IPS-NIHi7 (cell line): Measurements from ENCODE around the gene PTPN14.

Source experiments
- DNase-seq: peaks from one replicate; pipeline ENCODE4 v3.0.0; 2012; ENCODE audit warnings: mixed read lengths; ENCODE audit errors: extremely low spot score

Gene PTPN14

GRCh38 chr1:214369364-214369763, 182.0 kb downstream of the PTPN14 start:
- no peak for DNase-seq

GRCh38 chr1:214367841-214368240, 183.6 kb downstream of the PTPN14 start:
- no peak for DNase-seq

- DNase-seq: no peak
Measured at GRCh38 chr1:214364786-214365295, 186.6 kb downstream of the PTPN14 start.

GRCh38 chr1:214364386-214364785, 187.0 kb downstream of the PTPN14 start:
- DNase-seq: no peak

- no peak for DNase-seq
Measured at GRCh38 chr1:214363386-214363785, 188.0 kb downstream of the PTPN14 start.

GRCh38 chr1:214362188-214362882, 189.1 kb downstream of the PTPN14 start:
- DNase-seq: no peak

- no peak for DNase-seq
Measured at GRCh38 chr1:214361636-214362035, 189.8 kb downstream of the PTPN14 start.

GRCh38 chr1:214360525-214361164, 190.8 kb downstream of the PTPN14 start:
- no peak for DNase-seq

- no peak for DNase-seq
Measured at GRCh38 chr1:214360116-214360515, 191.3 kb downstream of the PTPN14 start.

- DNase-seq: no peak
Measured at GRCh38 chr1:214354440-214355148, 196.8 kb downstream of the PTPN14 start.

GRCh38 chr1:214352838-214353237, 198.6 kb downstream of the PTPN14 start:
- DNase-seq: no peak

- DNase-seq: no peak
Measured at GRCh38 chr1:214351551-214352277, 199.7 kb downstream of the PTPN14 start.

GRCh38 chr1:214349781-214350180, 201.6 kb downstream of the PTPN14 start:
- DNase-seq: peak; percentile 30

GRCh38 chr1:214349008-214349407, 202.4 kb downstream of the PTPN14 start:
- DNase-seq: no peak

- DNase-seq: no peak
Measured at GRCh38 chr1:214344897-214345296, 206.5 kb downstream of the PTPN14 start.

- DNase-seq: no peak
Measured at GRCh38 chr1:214342525-214342924, 208.9 kb downstream of the PTPN14 start.

- no peak for DNase-seq
Measured at GRCh38 chr1:214341932-214342331, 209.5 kb downstream of the PTPN14 start.

GRCh38 chr1:214341459-214341858, 209.9 kb downstream of the PTPN14 start:
- no peak for DNase-seq

- DNase-seq: no peak
Measured at GRCh38 chr1:214338212-214338611, 213.2 kb downstream of the PTPN14 start.

- no peak for DNase-seq
Measured at GRCh38 chr1:214337511-214337910, 213.9 kb downstream of the PTPN14 start.

- DNase-seq: no peak
Measured at GRCh38 chr1:214337015-214337414, 214.4 kb downstream of the PTPN14 start.

- DNase-seq: no peak
Measured at GRCh38 chr1:214335567-214335966, 215.8 kb downstream of the PTPN14 start.
